ENCODE results near the gene PAPOLA.

DNA sequence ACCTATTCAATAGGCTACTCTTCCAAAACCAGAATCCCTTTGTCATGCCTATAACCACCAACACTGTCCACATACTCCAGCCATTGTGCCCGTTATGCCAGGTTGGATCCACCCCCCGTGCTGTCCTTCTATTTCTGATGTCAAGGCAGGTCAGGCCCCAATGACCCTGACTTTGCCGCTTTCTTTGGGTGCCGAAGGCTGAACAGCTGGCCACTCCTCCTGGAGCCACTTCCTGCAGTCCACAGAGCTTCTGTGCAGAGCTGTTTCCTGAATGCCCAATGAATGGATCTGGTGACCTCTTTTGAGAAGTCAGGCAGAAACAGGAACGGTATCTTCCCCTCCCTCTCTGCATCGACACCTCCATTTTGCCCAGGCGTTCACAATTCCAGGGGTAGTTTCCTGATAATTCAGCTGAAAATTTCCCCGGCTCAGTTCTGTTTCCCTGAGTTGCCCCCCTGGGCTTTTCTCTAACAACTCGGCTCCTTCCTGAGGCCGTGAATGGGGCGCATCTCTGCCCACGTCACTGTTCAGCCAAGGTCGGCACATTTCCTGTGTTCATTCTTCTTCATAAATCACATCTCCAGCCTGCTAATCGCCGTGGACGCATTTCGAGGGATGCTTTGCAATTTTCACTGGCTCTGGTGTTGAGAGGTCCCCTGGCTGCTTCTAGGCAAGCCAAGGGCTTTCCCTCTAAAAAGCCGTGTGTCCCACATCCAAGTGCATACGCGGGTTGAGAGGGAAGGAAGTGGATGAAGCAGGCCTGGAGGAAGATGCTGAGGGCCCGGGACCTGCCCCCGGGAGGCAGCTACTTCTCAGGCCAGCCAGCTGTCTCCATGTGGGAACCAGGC lies 86.5 kb downstream of the PAPOLA start:
- TF ChIP-seq, protein P1, sequence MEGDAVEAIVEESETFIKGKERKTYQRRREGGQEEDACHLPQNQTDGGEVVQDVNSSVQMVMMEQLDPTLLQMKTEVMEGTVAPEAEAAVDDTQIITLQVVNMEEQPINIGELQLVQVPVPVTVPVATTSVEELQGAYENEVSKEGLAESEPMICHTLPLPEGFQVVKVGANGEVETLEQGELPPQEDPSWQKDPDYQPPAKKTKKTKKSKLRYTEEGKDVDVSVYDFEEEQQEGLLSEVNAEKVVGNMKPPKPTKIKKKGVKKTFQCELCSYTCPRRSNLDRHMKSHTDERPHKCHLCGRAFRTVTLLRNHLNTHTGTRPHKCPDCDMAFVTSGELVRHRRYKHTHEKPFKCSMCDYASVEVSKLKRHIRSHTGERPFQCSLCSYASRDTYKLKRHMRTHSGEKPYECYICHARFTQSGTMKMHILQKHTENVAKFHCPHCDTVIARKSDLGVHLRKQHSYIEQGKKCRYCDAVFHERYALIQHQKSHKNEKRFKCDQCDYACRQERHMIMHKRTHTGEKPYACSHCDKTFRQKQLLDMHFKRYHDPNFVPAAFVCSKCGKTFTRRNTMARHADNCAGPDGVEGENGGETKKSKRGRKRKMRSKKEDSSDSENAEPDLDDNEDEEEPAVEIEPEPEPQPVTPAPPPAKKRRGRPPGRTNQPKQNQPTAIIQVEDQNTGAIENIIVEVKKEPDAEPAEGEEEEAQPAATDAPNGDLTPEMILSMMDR (IDR thresholded peaks at IDR 0.05) = no peak
- no peak for TF ChIP-seq POLR2AphosphoS5 (IDR thresholded peaks at IDR 0.05)

Measured in gastroesophageal sphincter (tissue), 3 donors.